ENCODE results near the gene RRAS. TPM values are rescaled to one million over a fixed set of nuclear protein-coding genes. Genes with fewer than 3 reads are reported as not detected.
A peak's percentile ranks its signal among the peaks of the same experiment; 100 is the strongest.
"Not testable (repeated sequence)": the region's sequence is repeated elsewhere in the genome, so short reads cannot be mapped to it uniquely, and the experiment has no call there.

The RRAS gene
- total RNA-seq, 1 experiment from 2014 or later, result 55.9 TPM

GRCh38 chr19:49624967-49625910, 14.7 kb downstream of the RRAS start:
- H4K20me1 ChIP-seq (ENCODE audit: insufficient read depth), result no peaks in the 10 kb centered on the region
- H3K4me2 ChIP-seq (ENCODE audit: low read length), result no peak overlapping the region
- no peak for DNase-seq (ENCODE audit: low read depth, low spot score)
- no peaks in the 10 kb centered on the region for H3K4me1 ChIP-seq (ENCODE audit: control insufficient read depth in 1 of 2, insufficient read depth in 2 of 2, low read length in 2 of 2)
- H3K4me3 ChIP-seq (replicated peaks in 1 of 2; ENCODE audit: low read depth in 1 of 2, low read length in 2 of 2), result no peak overlapping the region
- no peaks in the 10 kb centered on the region for H3K9me3 ChIP-seq (ENCODE audit: control insufficient read depth in 1 of 2, insufficient read depth in 1 of 2, low read depth in 1 of 2, low read length in 2 of 2)
- no peaks in the 10 kb centered on the region; the same call in 1 of the 2 replicates for H3K79me2 ChIP-seq (ENCODE audit: insufficient read depth, low read length)
- RAD21 ChIA-PET (ENCODE audit: low non-redundant PET in 1 of 2, low total read pairs in 2 of 2, uncharacterized antibody in 2 of 2, unreplicated experiment in 2 of 2), result no interaction called here
- no peak overlapping the region for H3K9ac ChIP-seq (ENCODE audit: low read length)
- no peak overlapping the region for H3K27ac ChIP-seq (ENCODE audit: low read depth, low read length)
- no peak for ATAC-seq
- no peaks in the 10 kb centered on the region for H3K27me3 ChIP-seq (ENCODE audit: insufficient read depth, low read length)
- no peak overlapping the region for H2AFZ ChIP-seq (ENCODE audit: low read depth, low read length, poor library complexity, severe bottlenecking)
- BruUV-seq (replicated peaks), result TSS peak; percentile 29
- no peaks in the 10 kb centered on the region for H3K9me2 ChIP-seq (ENCODE audit: insufficient read depth)
- POLR2A ChIA-PET, result no interaction called here
- intact Hi-C loops (cut with micrococcal nuclease), result no loop called here
- peaks cover 0 to 9% of the 10 kb centered on the region in 2 experiments; a peak in 1 of 4 replicates for H3K36me3 ChIP-seq (ENCODE audit: control insufficient read depth in 1 of 2, insufficient read depth in 2 of 2, low read length in 2 of 2)
- CTCF ChIA-PET, result no interaction called here
- TF ChIP-seq YY1 (IDR thresholded peaks at IDR 0.05; ENCODE audit: extremely low read depth, insufficient replicate concordance, low read depth, low read length) (no peak), TCF7L2 (IDR thresholded peaks at IDR 0.05; ENCODE audit: borderline replicate concordance, extremely low read depth, insufficient read depth, insufficient read length) (no peak), ZFX (IDR thresholded peaks at IDR 0.05) (no peak)
- TF ChIP-seq, protein P1, sequence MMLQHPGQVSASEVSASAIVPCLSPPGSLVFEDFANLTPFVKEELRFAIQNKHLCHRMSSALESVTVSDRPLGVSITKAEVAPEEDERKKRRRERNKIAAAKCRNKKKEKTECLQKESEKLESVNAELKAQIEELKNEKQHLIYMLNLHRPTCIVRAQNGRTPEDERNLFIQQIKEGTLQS (IDR thresholded peaks at IDR 0.05), result no peak

DNA sequence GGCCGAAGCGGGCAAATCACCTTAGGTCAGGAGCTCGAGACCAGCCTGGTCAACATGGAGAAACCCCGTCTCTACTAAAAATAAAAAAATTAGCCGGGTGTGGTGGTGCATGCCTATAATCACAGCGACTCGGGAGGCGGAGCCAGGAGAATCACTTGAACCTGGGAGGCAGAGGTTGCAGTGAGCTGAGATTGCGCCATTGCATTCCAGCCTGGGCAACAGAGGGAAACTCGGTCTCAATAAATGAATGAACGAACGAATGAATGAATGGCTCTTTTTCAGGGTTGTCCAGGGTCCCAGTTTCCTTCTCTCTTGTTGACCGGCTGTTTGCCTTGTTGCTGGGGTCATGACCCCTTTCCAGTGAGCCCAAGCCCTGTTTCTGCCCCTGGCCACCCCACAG, 22.1 kb downstream of the RRAS start:
- H3K9me3 ChIP-seq (ENCODE audit: control insufficient read depth in 1 of 2, insufficient read depth in 1 of 2, low read depth in 1 of 2, low read length in 2 of 2); H3K9ac ChIP-seq (ENCODE audit: low read length); H3K27me3 ChIP-seq (ENCODE audit: insufficient read depth, low read length); H3K4me3 ChIP-seq (replicated peaks in 1 of 2; ENCODE audit: low read depth in 1 of 2, low read length in 2 of 2); H3K27ac ChIP-seq (ENCODE audit: low read depth, low read length); H3K4me2 ChIP-seq (ENCODE audit: low read length); H4K20me1 ChIP-seq (ENCODE audit: insufficient read depth); intact Hi-C loops (cut with micrococcal nuclease); RAD21 ChIA-PET (ENCODE audit: low non-redundant PET in 1 of 2, low total read pairs in 2 of 2, uncharacterized antibody in 2 of 2, unreplicated experiment in 2 of 2); CTCF ChIA-PET; H2AFZ ChIP-seq (ENCODE audit: low read depth, low read length, poor library complexity, severe bottlenecking); DNase-seq (ENCODE audit: low read depth, low spot score); ATAC-seq; POLR2A ChIA-PET; H3K9me2 ChIP-seq (ENCODE audit: insufficient read depth); BruUV-seq (replicated peaks): not testable (repeated sequence)
- H3K79me2 ChIP-seq (ENCODE audit: insufficient read depth, low read length), result peaks cover 33% of the 10 kb centered on the region; the same call in 1 of the 2 replicates
- peaks cover 19 to 22% of the 10 kb centered on the region in 2 experiments for H3K4me1 ChIP-seq (ENCODE audit: control insufficient read depth in 1 of 2, insufficient read depth in 2 of 2, low read length in 2 of 2)
- H3K36me3 ChIP-seq (ENCODE audit: control insufficient read depth in 1 of 2, insufficient read depth in 2 of 2, low read length in 2 of 2), result peaks cover 17 to 28% of the 10 kb centered on the region in 2 experiments; a peak in 3 of 4 replicates

Data from HCT116 (cell line).